Epithelial cell of esophagus (primary cell): ENCODE data around the gene DDC.

Source experiments
- DNase-seq: peaks from one replicate; pipeline ENCODE4 v3.0.0; 2010; ENCODE audit warnings: low read depth
- H3K4me3 ChIP-seq: 2 replicates; pipeline ENCODE4 v1.5.1; 2011; ENCODE audit warnings: mild to moderate bottlenecking, low read length, control low read depth
- CTCF ChIP-seq: IDR thresholded peaks from 2 replicates; pipeline ENCODE4 v1.5.1; 2011; ENCODE audit warnings: low read depth, mild to moderate bottlenecking, low read length, control low read depth, inconsistent platforms; ENCODE audit not compliant: insufficient read depth; ENCODE audit errors: missing control alignments

DDC gene

GRCh38 chr7:50504646-50505546 lies 60.3 kb downstream of the DDC start:
- DNase-seq, result no peak
- no peak for TF ChIP-seq CTCF
- H3K4me3 ChIP-seq, result no peak overlapping the region

- no peak overlapping the region for H3K4me3 ChIP-seq
- no peak for DNase-seq
- TF ChIP-seq CTCF, result no peak
Observed at GRCh38 chr7:50502947-50503346, 62.3 kb downstream of the DDC start.

GRCh38 chr7:50502001-50502684 lies 63.1 kb downstream of the DDC start:
- peak; percentile 78 for DNase-seq
- H3K4me3 ChIP-seq, result no peak overlapping the region
- TF ChIP-seq CTCF, result no peak

- TF ChIP-seq CTCF, result no peak
- DNase-seq, result no peak
- H3K4me3 ChIP-seq, result no peak overlapping the region
Observed at GRCh38 chr7:50499092-50499491, 66.1 kb downstream of the DDC start.

- no peak for TF ChIP-seq CTCF
- peak; percentile 52 for DNase-seq
- no peak overlapping the region for H3K4me3 ChIP-seq
Observed at GRCh38 chr7:50497968-50498367, 67.2 kb downstream of the DDC start.

- DNase-seq, result no peak
- no peak for TF ChIP-seq CTCF
- H3K4me3 ChIP-seq, result no peak overlapping the region
Observed at GRCh38 chr7:50497068-50497642, 68.0 kb downstream of the DDC start.
